ENCODE measurements around the gene NPL.

- TF ChIP-seq EZH2 (IDR thresholded peaks at IDR 0.05; ENCODE audit: low read length), result no peak
- no peak for TF ChIP-seq CTCF (optimal IDR thresholded peaks at IDR 0.05 in 1 of 3, IDR thresholded peaks at IDR 0.05 in 1 of 3, conservative IDR thresholded peaks at IDR 0.05 in 1 of 3; ENCODE audit: extremely low read depth in 1 of 3, insufficient read depth in 2 of 3, low read length in 3 of 3)
These were observed 39.8 kb downstream of the NPL start for GRCh38 chr1:182829285-182829932.

Data from keratinocyte (primary cell).